ENCODE results near the gene NDUFA8.

- no peak for TF ChIP-seq CTCF (IDR thresholded peaks at IDR 0.05)
- TF ChIP-seq POLR2A (IDR thresholded peaks at IDR 0.05), result no peak
Observed at GRCh38 chr9:122162415-122162814, 2.8 kb upstream of the NDUFA8 start.
